Cardiac fibroblast (primary cell): ENCODE results near the gene SHC3.

Experiments used
- DNase-seq, 2 donors: peaks; one replicate each; pipeline versions ENCODE4 v3.0.0 to v3.0.0-alpha.2; 2010; ENCODE audit warnings: low read depth in 2 of 2
- H3K4me3 ChIP-seq, 2 donors: replicated peaks in 1 of 2; 1 replicate in 1 of 2; 2 replicates in 1 of 2; pipeline ENCODE4 v1.5.1; 2011; ENCODE audit warnings: low read depth in 2 of 2, low read length in 2 of 2, mild to moderate bottlenecking in 2 of 2, moderate library complexity in 1 of 2
- TF ChIP-seq, protein P1 (sequence below): IDR thresholded peaks from one replicate; pipeline ENCODE4 v1.5.1; 2011; ENCODE audit warnings: low read depth, mild to moderate bottlenecking, low read length, inconsistent platforms

SHC3 gene

DNA sequence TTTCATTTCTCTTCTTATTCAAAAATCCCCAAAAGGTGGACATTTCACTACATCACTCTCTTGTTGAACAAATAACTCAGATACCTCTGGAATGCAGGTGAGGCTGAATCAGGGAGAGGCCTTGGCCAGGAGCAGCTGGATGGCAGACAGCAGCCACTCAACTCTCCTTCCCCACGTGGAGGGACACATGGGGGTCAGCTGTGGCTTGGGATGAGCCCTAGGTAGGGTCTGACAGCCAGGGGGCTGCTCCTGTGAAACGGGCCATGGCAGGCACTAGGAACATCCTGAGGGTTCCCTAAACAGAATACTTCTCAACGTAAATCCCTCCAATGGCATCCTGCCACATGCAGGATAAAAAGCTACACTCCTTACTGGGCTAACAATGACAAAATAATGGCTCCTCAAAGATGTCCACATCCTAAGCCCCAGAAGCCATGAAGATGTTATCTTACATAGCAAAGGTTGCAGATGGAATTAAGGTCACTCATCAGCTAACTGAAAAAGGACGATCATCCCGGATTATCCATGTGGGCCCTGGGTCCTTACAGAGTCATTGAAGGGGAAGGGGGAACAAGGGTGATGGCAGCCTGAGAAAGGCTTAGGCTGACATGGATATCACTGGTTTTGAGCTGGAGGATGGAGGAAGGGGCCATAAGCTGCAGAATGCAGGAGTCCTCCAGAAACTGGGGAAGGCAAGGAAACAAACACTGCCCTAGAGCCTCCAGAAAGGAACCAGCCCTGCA, 218.7 kb downstream of the SHC3 start:
- TF ChIP-seq, protein P1, sequence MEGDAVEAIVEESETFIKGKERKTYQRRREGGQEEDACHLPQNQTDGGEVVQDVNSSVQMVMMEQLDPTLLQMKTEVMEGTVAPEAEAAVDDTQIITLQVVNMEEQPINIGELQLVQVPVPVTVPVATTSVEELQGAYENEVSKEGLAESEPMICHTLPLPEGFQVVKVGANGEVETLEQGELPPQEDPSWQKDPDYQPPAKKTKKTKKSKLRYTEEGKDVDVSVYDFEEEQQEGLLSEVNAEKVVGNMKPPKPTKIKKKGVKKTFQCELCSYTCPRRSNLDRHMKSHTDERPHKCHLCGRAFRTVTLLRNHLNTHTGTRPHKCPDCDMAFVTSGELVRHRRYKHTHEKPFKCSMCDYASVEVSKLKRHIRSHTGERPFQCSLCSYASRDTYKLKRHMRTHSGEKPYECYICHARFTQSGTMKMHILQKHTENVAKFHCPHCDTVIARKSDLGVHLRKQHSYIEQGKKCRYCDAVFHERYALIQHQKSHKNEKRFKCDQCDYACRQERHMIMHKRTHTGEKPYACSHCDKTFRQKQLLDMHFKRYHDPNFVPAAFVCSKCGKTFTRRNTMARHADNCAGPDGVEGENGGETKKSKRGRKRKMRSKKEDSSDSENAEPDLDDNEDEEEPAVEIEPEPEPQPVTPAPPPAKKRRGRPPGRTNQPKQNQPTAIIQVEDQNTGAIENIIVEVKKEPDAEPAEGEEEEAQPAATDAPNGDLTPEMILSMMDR, result no peak
- no peak for DNase-seq
- no peak overlapping the region for H3K4me3 ChIP-seq

DNA sequence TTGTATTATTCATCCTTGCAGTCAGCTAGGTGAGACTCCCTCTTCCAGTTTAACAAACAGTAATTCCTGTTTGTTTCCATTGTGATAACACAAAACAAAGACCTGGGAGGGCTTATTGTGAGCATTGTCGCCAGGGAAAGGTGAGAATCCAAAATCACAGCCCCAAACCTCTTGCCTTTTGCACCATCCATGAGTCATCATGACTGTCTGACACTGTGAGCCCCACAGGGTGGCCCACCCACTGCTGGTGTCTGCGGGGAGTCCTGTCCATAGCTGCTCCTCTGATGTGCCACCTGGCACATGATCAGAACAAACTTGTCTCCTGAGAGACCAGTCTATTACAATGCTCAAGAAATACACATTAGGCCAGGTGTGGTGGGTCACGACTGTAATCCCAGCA, 221.1 kb downstream of the SHC3 start:
- H3K4me3 ChIP-seq, result no peak overlapping the region
- TF ChIP-seq, protein P1, result no peak
- no peak for DNase-seq
